GM19351 (cell line): ENCODE results near the gene FAM163B.

Experiments
- ATAC-seq: cut with Tn5 transposase; IDR thresholded peaks from one replicate; pipeline ENCODE4 v1.9.1; 2021; ENCODE audit warnings: mild to moderate bottlenecking, moderate library complexity; ENCODE audit not compliant: unreplicated experiment

The FAM163B gene

GRCh38 chr9:133616643-133617405 is 7.6 kb upstream of the FAM163B start:
- no peak for ATAC-seq

GRCh38 chr9:133615606-133616188 is 6.5 kb upstream of the FAM163B start:
- ATAC-seq, result no peak

GRCh38 chr9:133615186-133615585 is 6.0 kb upstream of the FAM163B start:
- ATAC-seq, result no peak

GRCh38 chr9:133614678-133615077 is 5.5 kb upstream of the FAM163B start:
- no peak for ATAC-seq

- ATAC-seq, result no peak
Measured at GRCh38 chr9:133614056-133614455, 4.9 kb upstream of the FAM163B start.

GRCh38 chr9:133613432-133613831 is 4.2 kb upstream of the FAM163B start:
- no peak for ATAC-seq

GRCh38 chr9:133612816-133613215 is 3.6 kb upstream of the FAM163B start:
- no peak for ATAC-seq

GRCh38 chr9:133612051-133612450 is 2.9 kb upstream of the FAM163B start:
- no peak for ATAC-seq

- no peak for ATAC-seq
Measured at GRCh38 chr9:133610845-133611244, 1.7 kb upstream of the FAM163B start.

GRCh38 chr9:133608889-133609288 is 300 bp downstream of the FAM163B start:
- no peak for ATAC-seq

- no peak for ATAC-seq
Measured at GRCh38 chr9:133608382-133608781, 807 bp downstream of the FAM163B start.

- ATAC-seq, result no peak
Measured at GRCh38 chr9:133607976-133608375, 1.2 kb downstream of the FAM163B start.

GRCh38 chr9:133607381-133607780 is 1.8 kb downstream of the FAM163B start:
- ATAC-seq, result no peak

- ATAC-seq, result no peak
Measured at GRCh38 chr9:133606708-133607025, 2.5 kb downstream of the FAM163B start.

- no peak for ATAC-seq
Measured at GRCh38 chr9:133605856-133606707, 3.1 kb downstream of the FAM163B start.

- ATAC-seq, result no peak
Measured at GRCh38 chr9:133605446-133605845, 3.7 kb downstream of the FAM163B start.

GRCh38 chr9:133604856-133605255 is 4.3 kb downstream of the FAM163B start:
- ATAC-seq, result no peak

GRCh38 chr9:133604214-133604613 is 5.0 kb downstream of the FAM163B start:
- no peak for ATAC-seq

GRCh38 chr9:133603135-133603927 is 5.9 kb downstream of the FAM163B start:
- no peak for ATAC-seq

GRCh38 chr9:133602277-133602676 is 6.9 kb downstream of the FAM163B start:
- ATAC-seq, result no peak

GRCh38 chr9:133601746-133602145 is 7.4 kb downstream of the FAM163B start:
- no peak for ATAC-seq
